ENCODE results near the gene DSC1. TPM values are rescaled to one million over a fixed set of nuclear protein-coding genes. Genes with fewer than 3 reads are reported as not detected.
A peak's percentile ranks its signal among the peaks of the same experiment; 100 is the strongest.

DSC1 gene
- not detected for total RNA-seq
- under 1 TPM in 1 of 3 donors, not detected in 2; 0.03 TPM for polyA plus RNA-seq
- long read RNA-seq, donor 1 = 0 reads
- long read RNA-seq, donor 2 = 0 reads
- long read RNA-seq, donor 3 = 0 reads
- long read RNA-seq, donor 4 = 0 reads
- long read RNA-seq, donor 5 = 0 reads
- long read RNA-seq, donor 6 = 0 reads
- long read RNA-seq, donor 7 = 0 reads
- long read RNA-seq, donor 8 = 0 reads
- long read RNA-seq, donor 9 = 0 reads
- long read RNA-seq, donor 10 = 0 reads

- TF ChIP-seq POLR2AphosphoS5 (IDR thresholded peaks at IDR 0.05) (no peak), CTCF (IDR thresholded peaks at IDR 0.05) (no peak), POLR2A (IDR thresholded peaks at IDR 0.05) (no peak), EP300 (IDR thresholded peaks at IDR 0.05) (no peak)
- 53 to 76% (median 57%) methylated on average over 5 of the region's 5 CpGs for WGBS, 5 donors
- H3K27ac ChIP-seq = no peak within 1 kb of the TSS
- no peaks in the 10 kb centered on the region for H3K9me3 ChIP-seq
- H3K27me3 ChIP-seq = no peaks in the 10 kb centered on the region
- no peak within 1 kb of the TSS for H3K4me3 ChIP-seq
- no peaks in the 10 kb centered on the region for H3K4me1 ChIP-seq
- DNase-seq = peak in 1 of 2 donors; percentile 16
- no peaks in the 10 kb centered on the region for H3K36me3 ChIP-seq
- intact Hi-C loops (cut with DNase I; ENCODE audit: low total_unique reads) = no loop called here
These were observed at the start of gene DSC1 for GRCh38 chr18:31162825-31163435. DSC1 (minus strand) TSS chr18:31162856; CDS start chr18:31162594, 262 bp downstream.

GRCh38 chr18:31211047-31211446 lies 48.4 kb upstream of the DSC1 start:
- DNase-seq = no peak
- H3K27me3 ChIP-seq = no peaks in the 10 kb centered on the region
- intact Hi-C loops (cut with DNase I; ENCODE audit: low total_unique reads) = no loop called here
- H3K36me3 ChIP-seq = no peaks in the 10 kb centered on the region
- H3K4me1 ChIP-seq = peaks cover 0 to 14% (median 7%) of the 10 kb centered on the region in 4 donors
- TF ChIP-seq POLR2AphosphoS5 (IDR thresholded peaks at IDR 0.05) (no peak), CTCF (IDR thresholded peaks at IDR 0.05) (no peak), POLR2A (IDR thresholded peaks at IDR 0.05) (no peak), EP300 (IDR thresholded peaks at IDR 0.05) (no peak)
- no peak overlapping the region for H3K4me3 ChIP-seq
- H3K27ac ChIP-seq = no peak overlapping the region
- 27 to 43% (median 36%) methylated on average over 1 of the region's 1 CpG for WGBS, 5 donors
- peaks cover 0 to 3% (median 0%) of the 10 kb centered on the region in 4 donors for H3K9me3 ChIP-seq

GRCh38 chr18:31209041-31209440 lies 46.4 kb upstream of the DSC1 start:
- 55 to 70% (median 62%) methylated on average over 4 of the region's 4 CpGs for WGBS, 5 donors
- H3K27ac ChIP-seq = no peak overlapping the region
- H3K36me3 ChIP-seq = no peaks in the 10 kb centered on the region
- H3K27me3 ChIP-seq = no peaks in the 10 kb centered on the region
- intact Hi-C loops (cut with DNase I; ENCODE audit: low total_unique reads) = no loop called here
- H3K4me3 ChIP-seq = no peak overlapping the region
- H3K4me1 ChIP-seq = peaks cover 0 to 32% (median 7%) of the 10 kb centered on the region in 4 donors
- H3K9me3 ChIP-seq = no peaks in the 10 kb centered on the region
- TF ChIP-seq POLR2AphosphoS5 (IDR thresholded peaks at IDR 0.05) (no peak), CTCF (IDR thresholded peaks at IDR 0.05) (no peak), EP300 (IDR thresholded peaks at IDR 0.05) (no peak), POLR2A (IDR thresholded peaks at IDR 0.05) (no peak)
- DNase-seq = no peak

- Histone ChIP-seq H3K27ac (peak overlapping the region in 3 of 5 donors; percentile 11 to 41 (median 24)), H3K4me1 (peaks cover 0 to 44% (median 7%) of the 10 kb centered on the region in 4 donors), H3K36me3 (no peaks in the 10 kb centered on the region), H3K4me3 (no peak overlapping the region), H3K9me3 (no peaks in the 10 kb centered on the region), H3K27me3 (no peaks in the 10 kb centered on the region)
- WGBS, 5 donors = 28 to 49% (median 47%) methylated on average over 6 of the region's 6 CpGs
- TF ChIP-seq EP300 (IDR thresholded peaks at IDR 0.05) = no peak
- no peak for TF ChIP-seq CTCF (IDR thresholded peaks at IDR 0.05)
- no peak for TF ChIP-seq POLR2AphosphoS5 (IDR thresholded peaks at IDR 0.05)
- no peak for TF ChIP-seq POLR2A (IDR thresholded peaks at IDR 0.05)
- intact Hi-C loops (cut with DNase I; ENCODE audit: low total_unique reads) = no loop called here
- no peak for DNase-seq
These were observed 44.7 kb upstream of the DSC1 start for GRCh38 chr18:31207391-31207790.

Data from stomach (tissue), 19 donors.